Neural cell (in vitro differentiated cells): ENCODE data around the gene MRPL3. TPM values are rescaled to one million over a fixed set of nuclear protein-coding genes. Genes with fewer than 3 reads are reported as not detected.

ENCODE experiments used
- H2AFZ ChIP-seq: fragments of 200-600, 300-800 bp; sonication (generic), shearing (Covaris generic); 2 replicates; pipeline ENCODE4 v1.6.0; 2014; ENCODE audit warnings: low read depth, mild to moderate bottlenecking, antibody characterized with exemption, low read length, moderate library complexity
- H3F3A ChIP-seq: fragments of 200-600 bp; shearing (Covaris generic); 2 replicates; pipeline ENCODE4 v1.6.1; 2016; ENCODE audit warnings: mild to moderate bottlenecking, moderate library complexity, mixed read lengths, antibody characterized with exemption, low read length; ENCODE audit not compliant: insufficient read depth, poor library complexity, severe bottlenecking
- H3K27ac ChIP-seq: fragments of 200-600, 300-800 bp; sonication (generic), shearing (Covaris generic); 2 replicates; pipeline ENCODE4 v1.5.1; 2014; ENCODE audit warnings: mild to moderate bottlenecking, low read length, moderate library complexity
- H3K27me3 ChIP-seq: fragments of 300-800, 200-600 bp; sonication (generic), shearing (Covaris generic); 2 replicates; pipeline ENCODE4 v1.6.0; 2014; ENCODE audit warnings: mild to moderate bottlenecking, low read depth, low read length, moderate library complexity; ENCODE audit not compliant: insufficient read depth
- H3K36me3 ChIP-seq: fragments of 300-800, 200-600 bp; sonication (generic), shearing (Covaris generic); 2 replicates; pipeline ENCODE4 v1.5.1; 2014; ENCODE audit warnings: mild to moderate bottlenecking, antibody characterized with exemption, low read length, moderate library complexity; ENCODE audit not compliant: insufficient read depth
- H3K4me2 ChIP-seq: fragments of 300-800, 200-600 bp; sonication (generic), shearing (Covaris generic); 2 replicates; pipeline ENCODE4 v1.6.0; 2014; ENCODE audit warnings: mild to moderate bottlenecking, low read length
- H3K4me3 ChIP-seq: fragments of 300-800, 200-600 bp; sonication (generic), shearing (Covaris generic); 2 replicates; pipeline ENCODE4 v1.5.1; 2014; ENCODE audit warnings: mild to moderate bottlenecking, low read length, moderate library complexity
- H3K79me2 ChIP-seq: fragments of 200-600 bp; shearing (Covaris generic); replicated peaks from 2 replicates; pipeline ENCODE4 v1.6.0; 2014; ENCODE audit warnings: mild to moderate bottlenecking, low read length, moderate library complexity; ENCODE audit not compliant: insufficient read depth
- H3K9ac ChIP-seq: fragments of 300-800, 200-600 bp; sonication (generic), shearing (Covaris generic); 2 replicates; pipeline ENCODE4 v1.6.1; 2016; ENCODE audit warnings: mild to moderate bottlenecking, low read length, mixed read lengths
- H3K9me2 ChIP-seq: fragments of 200-600 bp; shearing (Covaris generic); 2 replicates; pipeline ENCODE4 v1.6.1; 2016; ENCODE audit warnings: mild to moderate bottlenecking, low read length, mixed read lengths; ENCODE audit not compliant: insufficient read depth
- H3K9me3 ChIP-seq: fragments of 200-600, 300-800 bp; sonication (generic), shearing (Covaris generic); 2 replicates; pipeline ENCODE4 v1.6.1; 2016; ENCODE audit warnings: mild to moderate bottlenecking, mixed run types, low read length, moderate library complexity, mixed read lengths
- H4K20me1 ChIP-seq: fragments of 200-600 bp; shearing (Covaris generic); 2 replicates; pipeline ENCODE4 v1.6.1; 2016; ENCODE audit warnings: mild to moderate bottlenecking, mixed run types; ENCODE audit not compliant: insufficient read depth
- CTCF ChIP-seq: fragments of 450-650 bp; IDR thresholded peaks from 2 replicates; pipeline ENCODE4 v1.5.1; 2014; ENCODE audit warnings: antibody characterized with exemption, mild to moderate bottlenecking, moderate library complexity; ENCODE audit not compliant: poor library complexity, severe bottlenecking
- EP300 ChIP-seq: fragments of 450-650 bp; conservative IDR thresholded peaks from 2 replicates; pipeline ENCODE4 v1.6.1; 2014; ENCODE audit warnings: antibody characterized with exemption, mild to moderate bottlenecking, moderate library complexity; ENCODE audit not compliant: poor library complexity, severe bottlenecking
- EZH2 ChIP-seq: fragments of 200-600, 300-800 bp; shearing (Covaris generic), sonication (generic); IDR thresholded peaks from 2 replicates; pipeline ENCODE4 v1.6.1; 2014; ENCODE audit warnings: antibody characterized with exemption, low read length, borderline replicate concordance, mild to moderate bottlenecking; ENCODE audit not compliant: insufficient read depth, poor library complexity, severe bottlenecking
- MXI1 ChIP-seq: fragments of 450-650 bp; conservative IDR thresholded peaks from 2 replicates; pipeline ENCODE4 v1.6.1; 2014; ENCODE audit warnings: antibody characterized with exemption, mild to moderate bottlenecking; ENCODE audit not compliant: poor library complexity, severe bottlenecking
- POLR2AphosphoS5 ChIP-seq: IDR thresholded peaks from 2 replicates; pipeline ENCODE4 v1.6.1; 2012
- RAD21 ChIP-seq: fragments of 450-650 bp; conservative IDR thresholded peaks from 2 replicates; pipeline ENCODE4 v1.6.1; 2014; ENCODE audit warnings: antibody characterized with exemption, mild to moderate bottlenecking, moderate library complexity
- REST ChIP-seq: IDR thresholded peaks from 2 replicates; pipeline ENCODE4 v1.6.1; 2012; ENCODE audit warnings: borderline replicate concordance
- SMC3 ChIP-seq: fragments of 450-650 bp; conservative IDR thresholded peaks from 2 replicates; pipeline ENCODE4 v1.6.1; 2014; ENCODE audit warnings: antibody characterized with exemption, mild to moderate bottlenecking, moderate library complexity; ENCODE audit not compliant: poor library complexity
- TAF1 ChIP-seq: IDR thresholded peaks from 2 replicates; pipeline ENCODE4 v1.6.1; 2012; ENCODE audit warnings: low read depth
- polyA plus RNA-seq: library from polyadenylated mRNA; depleted of rRNA; stranded (reverse); fragments of >200 nt; gene quantifications from 2 replicates; pipeline ENCODE4 v1.2.3, GENCODE V29; 2014
- small RNA-seq, 3 experiments: library from RNA; depleted of rRNA; stranded (forward); fragments of <200 nt; gene quantifications; one replicate each; pipeline ENCODE3, GENCODE V24; 2012

Gene MRPL3
- polyA plus RNA-seq, 1 donor from 2014 or later: 112 TPM

GRCh38 chr3:131421301-131421700 is 81.5 kb downstream of the MRPL3 start:
- Histone ChIP-seq H3K36me3 (no peaks in the 10 kb centered on the region), H3K4me2 (no peak overlapping the region), H4K20me1 (no peaks in the 10 kb centered on the region), H3K27ac (no peak overlapping the region), H3K79me2 (no peaks in the 10 kb centered on the region), H3K4me3 (no peak overlapping the region), H3F3A (no peaks in the 10 kb centered on the region), H3K27me3 (no peaks in the 10 kb centered on the region), H3K9me3 (no peaks in the 10 kb centered on the region), H3K9me2 (no peaks in the 10 kb centered on the region), H3K9ac (no peak overlapping the region), H2AFZ (no peak overlapping the region)
- no peak for TF ChIP-seq EP300
- no peak for TF ChIP-seq POLR2AphosphoS5
- no peak for TF ChIP-seq REST
- no peak for TF ChIP-seq RAD21
- no peak for TF ChIP-seq EZH2
- TF ChIP-seq CTCF: no peak
- TF ChIP-seq MXI1: no peak
- TF ChIP-seq SMC3: no peak
- TF ChIP-seq TAF1: no peak

- Histone ChIP-seq H3K27ac (no peak overlapping the region), H3K9me3 (no peaks in the 10 kb centered on the region), H4K20me1 (no peaks in the 10 kb centered on the region), H3K79me2 (no peaks in the 10 kb centered on the region), H3K4me3 (no peak overlapping the region), H3K36me3 (no peaks in the 10 kb centered on the region), H3K9ac (no peak overlapping the region), H3K27me3 (no peaks in the 10 kb centered on the region), H2AFZ (no peak overlapping the region), H3K4me2 (no peak overlapping the region), H3K9me2 (no peaks in the 10 kb centered on the region), H3F3A (no peaks in the 10 kb centered on the region)
- TF ChIP-seq RAD21 (no peak), EP300 (no peak), POLR2AphosphoS5 (no peak), CTCF (no peak), MXI1 (no peak), EZH2 (no peak), TAF1 (no peak), SMC3 (no peak)
These were observed 85.0 kb downstream of the MRPL3 start for GRCh38 chr3:131417751-131418150.

Small RNA genes within 50 kb of the gene (small RNA-seq; reads per million reads assigned to genes)
- gene AC107027.2 (0 reads per million in 3 experiments), gene SNORA58 (43.3 to 116 (median 48.1) reads per million in 3 experiments)

Other genes with a start within 250 kb of the MRPL3 start
- 6.1 and 6.2 TPM in 2 replicates for gene NUDT16, start 121.2 kb downstream of the MRPL3 start, polyA plus RNA-seq